Measurements from ENCODE around the gene BOLA2B. TPM values are rescaled to one million over a fixed set of nuclear protein-coding genes. Genes with fewer than 3 reads are reported as not detected.
"Not testable (repeated sequence)": the region's sequence is repeated elsewhere in the genome, so short reads cannot be mapped to it uniquely, and the experiment has no call there.

The BOLA2B gene
- total RNA-seq, result 100 to 1,000 TPM; 109 to 237 TPM

DNA sequence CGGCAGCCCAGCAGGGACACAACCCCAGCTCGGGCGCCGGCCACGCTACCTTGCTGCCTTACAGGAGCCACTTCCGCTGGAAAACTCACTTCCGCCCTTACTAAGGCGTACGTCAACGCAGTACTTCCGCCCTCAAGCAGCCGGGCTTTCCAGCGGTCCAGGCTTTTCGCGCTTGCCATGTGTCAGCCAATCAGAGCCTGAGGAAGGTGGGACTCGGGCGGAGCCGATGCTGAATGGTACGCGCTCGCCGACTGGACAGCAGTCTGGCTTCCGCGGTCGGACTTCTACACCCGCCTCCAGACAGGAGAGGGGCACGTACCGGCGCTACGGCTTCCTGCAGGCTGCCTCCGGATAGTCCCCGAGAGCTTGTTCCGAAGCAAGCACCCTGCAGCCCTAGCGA, at the start of gene BOLA2B, which contains the start of gene SLX1A:
TSS of gene BOLA2B (minus strand) at position 52 of the 400 bp plus-strand sequence. CDS start 71 bp downstream, outside the sequence.
TSS of gene SLX1A (plus strand) at position 261 of the 400 bp plus-strand sequence. CDS start 210 bp downstream, outside the sequence.
- H3K27ac ChIP-seq; H3K4me1 ChIP-seq; H3K36me3 ChIP-seq; DNase-seq; H3K9me3 ChIP-seq; H3K27me3 ChIP-seq; intact Hi-C loops (cut with DNase I): not testable (repeated sequence)
- peak within 1 kb of the TSS in 1 of 2 donors; percentile 66 for H3K9ac ChIP-seq (ENCODE audit: low read depth in 2 of 2, low read length in 2 of 2)
- peak within 1 kb of the TSS; percentile 42 for H3K4me3 ChIP-seq

DNA sequence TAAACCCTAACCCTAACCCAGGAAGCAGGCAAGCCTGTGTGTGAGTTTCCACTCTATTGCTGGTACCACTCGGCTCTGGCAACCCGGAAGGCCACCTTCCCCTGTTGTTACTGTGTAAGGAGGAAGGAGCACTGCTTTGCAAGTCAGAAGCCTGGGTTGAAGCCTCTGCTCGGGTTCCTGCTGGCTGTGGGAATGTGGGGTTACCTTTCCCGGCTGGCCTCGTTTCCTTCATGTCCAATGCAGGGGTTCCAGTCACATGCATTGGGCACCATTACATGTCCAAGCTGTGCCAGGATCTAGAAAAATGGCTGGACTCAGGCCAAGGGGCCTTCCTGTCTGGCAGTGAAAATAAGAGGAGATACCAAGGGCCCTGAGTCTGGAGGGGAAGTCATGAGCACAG, 23.6 kb upstream of the BOLA2B start:
- H3K9ac ChIP-seq (ENCODE audit: low read depth in 2 of 2, low read length in 2 of 2); intact Hi-C loops (cut with DNase I); H3K36me3 ChIP-seq; H3K4me1 ChIP-seq; H3K9me3 ChIP-seq; H3K4me3 ChIP-seq; H3K27ac ChIP-seq; H3K27me3 ChIP-seq: not testable (repeated sequence)
- peak; percentile 13 for DNase-seq

DNA sequence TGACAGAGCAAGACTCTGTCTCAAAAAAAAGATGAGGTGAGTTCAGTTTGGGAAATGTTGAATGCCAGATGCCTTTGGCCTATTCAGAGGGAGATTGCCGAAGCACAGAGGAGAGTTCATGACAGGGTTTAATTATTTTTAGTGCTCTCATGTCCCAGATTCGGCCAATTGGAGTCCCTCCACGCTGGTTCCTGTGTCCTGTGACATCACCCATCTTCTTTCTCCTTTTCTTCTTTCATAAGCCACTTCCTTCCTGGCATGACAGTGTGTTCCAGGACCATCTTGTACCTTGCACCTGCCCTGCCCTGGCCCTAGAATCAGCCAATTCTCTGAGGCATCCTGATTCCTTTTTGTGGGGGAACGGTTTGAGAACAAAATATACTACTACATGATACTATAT, 17.9 kb upstream of the BOLA2B start:
- H3K27ac ChIP-seq; H3K4me3 ChIP-seq; H3K4me1 ChIP-seq; H3K36me3 ChIP-seq; H3K27me3 ChIP-seq; H3K9me3 ChIP-seq; intact Hi-C loops (cut with DNase I); H3K9ac ChIP-seq (ENCODE audit: low read depth in 2 of 2, low read length in 2 of 2); DNase-seq: not testable (repeated sequence)

GRCh38 chr16:30209032-30209431, 15.6 kb upstream of the BOLA2B start:
- H3K36me3 ChIP-seq; H3K27me3 ChIP-seq; H3K9me3 ChIP-seq; H3K9ac ChIP-seq (ENCODE audit: low read depth in 2 of 2, low read length in 2 of 2); H3K27ac ChIP-seq; H3K4me3 ChIP-seq; intact Hi-C loops (cut with DNase I); H3K4me1 ChIP-seq: not testable (repeated sequence)
- peak; percentile 73 for DNase-seq

GRCh38 chr16:30207063-30207704, 13.7 kb upstream of the BOLA2B start:
- H3K9ac ChIP-seq (ENCODE audit: low read depth in 2 of 2, low read length in 2 of 2); H3K36me3 ChIP-seq; H3K4me3 ChIP-seq; H3K27me3 ChIP-seq; H3K9me3 ChIP-seq; H3K4me1 ChIP-seq; intact Hi-C loops (cut with DNase I); H3K27ac ChIP-seq: not testable (repeated sequence)
- DNase-seq, result peak; percentile 53

- H3K27ac ChIP-seq; H3K9ac ChIP-seq (ENCODE audit: low read depth in 2 of 2, low read length in 2 of 2); intact Hi-C loops (cut with DNase I); H3K36me3 ChIP-seq; DNase-seq; H3K9me3 ChIP-seq; H3K4me1 ChIP-seq; H3K27me3 ChIP-seq: not testable (repeated sequence)
- peak overlapping the region; percentile 29 for H3K4me3 ChIP-seq
Observed at GRCh38 chr16:30206252-30206651, 12.8 kb upstream of the BOLA2B start.

- H3K4me3 ChIP-seq, result peak overlapping the region; percentile 29
- peak; percentile 35 for DNase-seq
- H3K27ac ChIP-seq; H3K4me1 ChIP-seq; intact Hi-C loops (cut with DNase I); H3K9ac ChIP-seq (ENCODE audit: low read depth in 2 of 2, low read length in 2 of 2); H3K27me3 ChIP-seq; H3K9me3 ChIP-seq; H3K36me3 ChIP-seq: not testable (repeated sequence)
Observed at GRCh38 chr16:30205541-30206236, 12.2 kb upstream of the BOLA2B start.

DNA sequence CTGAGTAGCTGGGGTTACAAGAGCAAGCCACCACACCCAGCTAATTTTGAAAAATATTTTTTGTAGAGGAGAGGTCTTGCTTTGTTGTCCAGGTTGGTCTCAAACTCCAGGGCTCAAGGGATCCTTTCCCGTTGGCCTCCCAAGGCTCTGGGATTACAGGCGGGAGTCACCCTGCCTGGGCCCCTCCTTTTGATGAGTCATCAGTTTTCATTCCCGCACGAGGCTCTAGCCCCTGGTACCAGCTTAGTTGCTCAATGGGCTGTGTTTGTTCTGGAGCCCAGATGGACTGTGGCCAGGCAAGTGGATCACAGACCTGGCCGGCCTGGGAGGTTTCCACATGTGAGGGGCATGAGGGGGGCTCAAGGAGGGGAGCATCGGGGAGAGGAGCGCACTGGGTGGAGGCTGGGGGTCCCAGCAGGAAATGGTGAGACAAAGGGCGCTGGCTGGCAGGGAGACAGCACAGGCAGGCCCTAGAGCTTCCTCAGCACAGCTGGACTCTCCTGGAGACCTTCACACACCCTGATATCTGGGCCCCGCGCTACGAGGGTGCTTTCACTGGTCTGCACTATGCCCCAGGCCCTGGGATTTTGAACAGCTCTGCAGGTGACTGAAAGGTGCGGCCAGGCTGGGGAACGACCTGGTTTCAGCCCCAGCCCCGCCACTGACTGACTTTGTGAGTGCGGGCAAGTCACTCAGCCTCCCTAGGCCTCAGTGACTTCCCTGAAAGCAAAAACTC, 6.3 kb upstream of the BOLA2B start:
- H3K36me3 ChIP-seq; H3K4me1 ChIP-seq; H3K27me3 ChIP-seq; H3K27ac ChIP-seq; H3K4me3 ChIP-seq; intact Hi-C loops (cut with DNase I); DNase-seq; H3K9ac ChIP-seq (ENCODE audit: low read depth in 2 of 2, low read length in 2 of 2); H3K9me3 ChIP-seq: not testable (repeated sequence)

DNA sequence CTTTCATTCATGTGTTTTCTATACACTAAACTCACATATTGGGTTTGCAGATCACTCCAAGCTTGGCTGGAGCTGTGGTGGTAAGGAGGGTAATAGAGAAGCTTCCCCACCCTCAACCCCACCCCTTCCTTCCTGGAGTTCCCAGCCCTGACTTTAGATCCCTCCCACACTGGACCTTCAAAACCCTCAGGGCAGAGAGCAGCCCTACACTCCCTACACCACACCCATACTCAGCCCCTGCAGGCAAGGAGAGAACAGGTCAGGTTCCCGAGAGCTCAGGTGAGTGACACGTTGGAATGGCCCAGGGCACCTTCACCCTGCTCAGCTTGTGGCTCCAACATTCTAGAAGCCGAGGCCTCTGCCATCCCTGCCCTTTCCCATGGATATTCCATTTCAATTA, 5.6 kb upstream of the BOLA2B start, which contains the start of gene SULT1A3:
TSS of gene SULT1A3 (plus strand) at position 207 of the 400 bp plus-strand sequence. CDS start 1,474 bp downstream, outside the sequence.
- H3K36me3 ChIP-seq; H3K9ac ChIP-seq (ENCODE audit: low read depth in 2 of 2, low read length in 2 of 2); H3K4me3 ChIP-seq; H3K27me3 ChIP-seq; H3K9me3 ChIP-seq; DNase-seq; H3K27ac ChIP-seq; H3K4me1 ChIP-seq; intact Hi-C loops (cut with DNase I): not testable (repeated sequence)

- H3K27me3 ChIP-seq; H3K4me1 ChIP-seq; H3K9me3 ChIP-seq; intact Hi-C loops (cut with DNase I); H3K4me3 ChIP-seq; H3K27ac ChIP-seq; H3K36me3 ChIP-seq; H3K9ac ChIP-seq (ENCODE audit: low read depth in 2 of 2, low read length in 2 of 2): not testable (repeated sequence)
- peak; percentile 2 for DNase-seq
Observed at GRCh38 chr16:30197001-30197400, 3.5 kb upstream of the BOLA2B start.

GRCh38 chr16:30194172-30194925, 883 bp upstream of the BOLA2B start:
- peak overlapping the region in 1 of 2 donors; percentile 66 for H3K9ac ChIP-seq (ENCODE audit: low read depth in 2 of 2, low read length in 2 of 2)
- H3K36me3 ChIP-seq; H3K9me3 ChIP-seq; H3K27me3 ChIP-seq; intact Hi-C loops (cut with DNase I); H3K27ac ChIP-seq; H3K4me1 ChIP-seq: not testable (repeated sequence)
- DNase-seq, result peak; percentile 33
- peak overlapping the region; percentile 42 for H3K4me3 ChIP-seq

DNA sequence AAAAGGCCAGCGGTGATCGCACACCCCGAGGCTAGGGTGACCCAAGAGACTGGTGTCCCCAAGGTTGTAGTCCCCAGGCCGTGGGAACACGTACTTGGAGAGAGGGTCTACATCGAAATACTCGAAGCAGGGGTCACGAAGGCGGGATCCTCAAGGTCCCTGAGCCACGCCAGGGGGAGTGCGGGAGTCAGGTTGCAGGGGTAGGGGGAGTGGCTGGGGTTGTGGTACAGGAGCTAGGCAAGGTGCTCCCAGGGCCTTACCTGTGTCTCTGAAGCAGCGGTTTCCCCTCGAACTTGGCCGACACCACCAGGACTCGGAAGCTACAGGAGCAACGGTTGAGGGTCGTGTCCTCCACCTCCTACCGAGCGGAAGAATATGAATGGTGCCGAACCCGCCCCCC, 368 bp downstream of the BOLA2B start:
- H3K27me3 ChIP-seq; intact Hi-C loops (cut with DNase I); H3K9me3 ChIP-seq; H3K27ac ChIP-seq; H3K4me3 ChIP-seq; H3K9ac ChIP-seq (ENCODE audit: low read depth in 2 of 2, low read length in 2 of 2); H3K36me3 ChIP-seq; H3K4me1 ChIP-seq; DNase-seq: not testable (repeated sequence)

DNA sequence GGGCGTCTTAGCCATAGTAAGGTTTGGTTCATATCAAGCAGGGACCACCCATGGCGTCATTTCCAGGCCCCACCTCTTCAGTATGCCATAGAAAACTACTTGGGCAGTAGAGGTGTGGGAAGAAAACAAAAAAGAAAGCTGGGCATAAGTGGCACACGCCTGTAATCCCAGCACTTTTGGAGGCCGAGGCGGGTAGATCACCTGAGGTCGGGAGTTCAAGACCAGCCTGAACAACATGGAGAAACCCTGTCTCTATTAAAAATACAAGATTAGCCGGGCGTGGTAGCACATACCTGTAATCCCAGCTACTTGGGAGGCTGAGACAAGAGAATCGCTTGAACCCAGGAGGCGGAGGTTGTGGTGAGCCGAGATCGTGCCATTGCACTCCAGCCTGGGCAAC, 2.3 kb downstream of the BOLA2B start:
- H3K27ac ChIP-seq; H3K9ac ChIP-seq (ENCODE audit: low read depth in 2 of 2, low read length in 2 of 2); intact Hi-C loops (cut with DNase I); H3K9me3 ChIP-seq; H3K27me3 ChIP-seq; H3K4me1 ChIP-seq; H3K36me3 ChIP-seq; DNase-seq; H3K4me3 ChIP-seq: not testable (repeated sequence)
